ENCODE results near the gene NCOA3.

DNA sequence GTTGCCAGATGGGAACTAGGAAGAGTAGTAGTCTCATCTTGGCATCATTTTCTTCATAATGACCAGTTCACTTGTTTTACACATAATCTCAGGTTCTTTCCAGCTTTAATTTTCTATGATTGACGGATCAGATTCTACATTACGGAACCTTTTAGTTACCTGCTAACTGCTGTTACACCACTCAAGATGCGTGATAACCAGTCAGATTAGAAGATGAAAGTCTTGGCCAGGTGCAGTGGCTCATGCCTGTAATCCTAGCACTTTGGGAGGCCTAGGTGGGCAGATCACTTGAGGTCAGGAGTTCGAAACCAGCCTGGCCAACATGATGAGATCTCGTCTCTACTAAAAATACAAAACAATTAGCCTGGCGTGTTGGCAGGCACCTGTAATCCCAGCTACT is 92.5 kb downstream of the NCOA3 start:
- TF ChIP-seq, protein P1, sequence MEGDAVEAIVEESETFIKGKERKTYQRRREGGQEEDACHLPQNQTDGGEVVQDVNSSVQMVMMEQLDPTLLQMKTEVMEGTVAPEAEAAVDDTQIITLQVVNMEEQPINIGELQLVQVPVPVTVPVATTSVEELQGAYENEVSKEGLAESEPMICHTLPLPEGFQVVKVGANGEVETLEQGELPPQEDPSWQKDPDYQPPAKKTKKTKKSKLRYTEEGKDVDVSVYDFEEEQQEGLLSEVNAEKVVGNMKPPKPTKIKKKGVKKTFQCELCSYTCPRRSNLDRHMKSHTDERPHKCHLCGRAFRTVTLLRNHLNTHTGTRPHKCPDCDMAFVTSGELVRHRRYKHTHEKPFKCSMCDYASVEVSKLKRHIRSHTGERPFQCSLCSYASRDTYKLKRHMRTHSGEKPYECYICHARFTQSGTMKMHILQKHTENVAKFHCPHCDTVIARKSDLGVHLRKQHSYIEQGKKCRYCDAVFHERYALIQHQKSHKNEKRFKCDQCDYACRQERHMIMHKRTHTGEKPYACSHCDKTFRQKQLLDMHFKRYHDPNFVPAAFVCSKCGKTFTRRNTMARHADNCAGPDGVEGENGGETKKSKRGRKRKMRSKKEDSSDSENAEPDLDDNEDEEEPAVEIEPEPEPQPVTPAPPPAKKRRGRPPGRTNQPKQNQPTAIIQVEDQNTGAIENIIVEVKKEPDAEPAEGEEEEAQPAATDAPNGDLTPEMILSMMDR (conservative IDR thresholded peaks at IDR 0.05; ENCODE audit: low read length), result no peak
- no peak for TF ChIP-seq EZH2phosphoT487 (IDR thresholded peaks at IDR 0.05; ENCODE audit: borderline replicate concordance)
